Measurements from ENCODE around the gene HAPLN2.

GRCh38 chr1:156645666-156646065 lies 26.5 kb downstream of the HAPLN2 start:
- no peak for TF ChIP-seq CTCF (IDR thresholded peaks at IDR 0.05)
- no peak for TF ChIP-seq EP300 (IDR thresholded peaks at IDR 0.05)
- TF ChIP-seq POLR2A (IDR thresholded peaks at IDR 0.05): no peak
- no peak for TF ChIP-seq POLR2AphosphoS5 (IDR thresholded peaks at IDR 0.05)

Measured in gastroesophageal sphincter (tissue), 3 donors.